ENCODE results near the gene FSIP1. TPM values are rescaled to one million over a fixed set of nuclear protein-coding genes. Genes with fewer than 3 reads are reported as not detected.

Gene FSIP1
- total RNA-seq, 1 donor from 2014 or later: not detected

GRCh38 chr15:39713846-39714245 lies 68.8 kb downstream of the FSIP1 start:
- H3K4me1 ChIP-seq: no peaks in the 10 kb centered on the region

DNA sequence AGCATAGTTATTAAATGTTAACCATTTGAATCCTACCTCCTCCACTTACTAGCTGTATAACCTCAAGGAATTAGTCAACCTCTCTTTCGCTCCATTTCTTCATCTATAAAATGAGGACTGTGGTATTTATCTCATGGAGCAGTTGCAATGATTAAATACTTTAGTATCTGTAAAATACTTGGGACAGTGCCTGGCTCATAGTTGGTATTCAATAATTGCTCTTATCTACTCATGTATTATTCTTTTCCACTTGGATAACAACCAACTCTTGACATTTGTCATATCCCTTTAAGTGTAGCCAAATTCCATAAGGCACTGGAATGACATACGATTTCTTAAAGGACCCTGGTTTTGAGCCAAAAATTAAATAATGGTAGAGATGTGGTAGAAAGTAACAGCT lies 72.0 kb downstream of the FSIP1 start:
- Histone ChIP-seq H3K36me3 (no peaks in the 10 kb centered on the region), H3K27ac (no peak overlapping the region), H3K27me3 (no peaks in the 10 kb centered on the region), H3K9me3 (no peaks in the 10 kb centered on the region), H3K4me1 (no peaks in the 10 kb centered on the region), H3K4me3 (no peak overlapping the region)
- DNase-seq (ENCODE audit: low spot score in 2 of 2): no peak
- TF ChIP-seq CTCF (IDR thresholded peaks at IDR 0.05): no peak
- intact Hi-C loops (cut with DNase I): no loop called here

More at GRCh38 chr15:39713846-39714245, 68.8 kb downstream of the FSIP1 start:
- no peak overlapping the region for H3K4me3 ChIP-seq
- H3K36me3 ChIP-seq: no peaks in the 10 kb centered on the region
- no peak overlapping the region for H3K27ac ChIP-seq
- no peak for TF ChIP-seq CTCF (IDR thresholded peaks at IDR 0.05)
- DNase-seq (ENCODE audit: low spot score in 2 of 2): no peak
- H3K27me3 ChIP-seq: no peaks in the 10 kb centered on the region
- no peaks in the 10 kb centered on the region for H3K9me3 ChIP-seq
- intact Hi-C loops (cut with DNase I): no loop called here

GRCh38 chr15:39709941-39710340 lies 72.7 kb downstream of the FSIP1 start:
- Histone ChIP-seq H3K27ac (no peak overlapping the region), H3K4me1 (no peaks in the 10 kb centered on the region), H3K36me3 (no peaks in the 10 kb centered on the region), H3K4me3 (no peak overlapping the region), H3K9me3 (no peaks in the 10 kb centered on the region), H3K27me3 (no peaks in the 10 kb centered on the region)
- no peak for DNase-seq (ENCODE audit: low spot score in 2 of 2)
- intact Hi-C loops (cut with DNase I): no loop called here
- TF ChIP-seq CTCF (IDR thresholded peaks at IDR 0.05): no peak

- H3K4me3 ChIP-seq: no peak overlapping the region
- no peak overlapping the region for H3K27ac ChIP-seq
- no peaks in the 10 kb centered on the region for H3K36me3 ChIP-seq
- no peak for TF ChIP-seq CTCF (IDR thresholded peaks at IDR 0.05)
- intact Hi-C loops (cut with DNase I): no loop called here
- H3K9me3 ChIP-seq: no peaks in the 10 kb centered on the region
- no peak for DNase-seq (ENCODE audit: low spot score in 2 of 2)
- H3K27me3 ChIP-seq: no peaks in the 10 kb centered on the region
- no peaks in the 10 kb centered on the region for H3K4me1 ChIP-seq
Measured at GRCh38 chr15:39706206-39706605, 76.4 kb downstream of the FSIP1 start.

GRCh38 chr15:39704689-39705088 lies 78.0 kb downstream of the FSIP1 start:
- H3K27me3 ChIP-seq: no peaks in the 10 kb centered on the region
- TF ChIP-seq CTCF (IDR thresholded peaks at IDR 0.05): no peak
- no peaks in the 10 kb centered on the region for H3K4me1 ChIP-seq
- no peak overlapping the region for H3K4me3 ChIP-seq
- DNase-seq (ENCODE audit: low spot score in 2 of 2): no peak
- no peaks in the 10 kb centered on the region for H3K9me3 ChIP-seq
- H3K36me3 ChIP-seq: no peaks in the 10 kb centered on the region
- intact Hi-C loops (cut with DNase I): no loop called here
- no peak overlapping the region for H3K27ac ChIP-seq

DNA sequence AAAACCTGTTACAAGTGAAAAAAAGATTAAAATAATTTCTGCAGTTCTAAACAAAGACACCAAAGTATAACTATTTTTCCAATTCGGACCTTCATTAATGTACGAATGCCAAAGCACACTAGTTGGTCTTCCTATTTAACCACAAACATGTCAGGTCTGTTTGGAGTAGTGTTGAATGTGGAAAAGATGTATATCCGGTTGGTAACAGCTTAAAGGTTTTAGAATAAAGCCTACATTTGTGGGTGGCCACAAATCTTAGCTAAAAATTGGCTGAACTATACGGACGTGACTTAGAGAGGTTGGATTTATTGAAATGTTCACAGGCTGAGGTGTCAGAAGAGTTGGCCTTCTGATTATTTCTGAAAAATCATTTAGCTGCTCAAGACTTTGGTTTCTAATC lies 78.4 kb downstream of the FSIP1 start:
- TF ChIP-seq CTCF (IDR thresholded peaks at IDR 0.05): no peak
- Histone ChIP-seq H3K36me3 (no peaks in the 10 kb centered on the region), H3K4me3 (no peak overlapping the region), H3K27me3 (no peaks in the 10 kb centered on the region), H3K9me3 (no peaks in the 10 kb centered on the region), H3K4me1 (no peaks in the 10 kb centered on the region), H3K27ac (no peak overlapping the region)
- intact Hi-C loops (cut with DNase I): no loop called here
- no peak for DNase-seq (ENCODE audit: low spot score in 2 of 2)
